Activated CD8-positive, alpha-beta memory T cell treated with anti-CD3 and anti-CD28 coated beads, Interleukin-2, amount 10 ng/mL, durations not matched to agents 7 days and 5 days (primary cell): ENCODE data around the gene DDX47. TPM values are rescaled to one million over a fixed set of nuclear protein-coding genes. Genes with fewer than 3 reads are reported as not detected.
"Not testable (repeated sequence)": the region's sequence is repeated elsewhere in the genome, so short reads cannot be mapped to it uniquely, and the experiment has no call there.

Experiments used
- ATAC-seq: fragments of 150-1000 bp; cut with Tn5 transposase; one replicate; pipeline ENCODE4 v1.10.0; 2021; ENCODE audit warnings: moderate library complexity
- CTCF ChIA-PET: fragments of 350-600 bp; sonication (Branson Sonifier 250); formaldehyde crosslinking; loops from one replicate; lab custom pipeline; 2021; ENCODE audit warnings: antibody characterized with exemption; lab: Charles Lee
- DNase-seq: peaks from one replicate; pipeline ENCODE4 v3.0.0-alpha.2; 2020
- H3K27ac Mint-ChIP-seq: one replicate; pipeline ENCODE4 v1.8.0; 2021; ENCODE audit warnings: mild to moderate bottlenecking, mixed read lengths
- H3K27me3 Mint-ChIP-seq: one replicate; pipeline ENCODE4 v1.8.0; 2021; ENCODE audit warnings: mixed read lengths
- H3K36me3 Mint-ChIP-seq: one replicate; pipeline ENCODE4 v1.8.0; 2021; ENCODE audit warnings: mild to moderate bottlenecking, mixed read lengths
- H3K4me1 Mint-ChIP-seq: one replicate; pipeline ENCODE4 v1.8.0; 2021; ENCODE audit warnings: mixed read lengths
- H3K4me3 Mint-ChIP-seq: one replicate; pipeline ENCODE4 v1.8.0; 2021; ENCODE audit warnings: mild to moderate bottlenecking, moderate library complexity, mixed read lengths
- H3K9me3 Mint-ChIP-seq: one replicate; pipeline ENCODE4 v1.8.0; 2022; ENCODE audit warnings: low read depth, mixed read lengths
- total RNA-seq, 2 experiments: library from RNA; stranded (reverse); gene quantifications; one replicate each; pipeline ENCODE4 v1.2.3, GENCODE V29; 2021

DDX47 gene
- total RNA-seq, 2 experiments from 2014 or later, result 56.0 to 68.0 TPM

DNA sequence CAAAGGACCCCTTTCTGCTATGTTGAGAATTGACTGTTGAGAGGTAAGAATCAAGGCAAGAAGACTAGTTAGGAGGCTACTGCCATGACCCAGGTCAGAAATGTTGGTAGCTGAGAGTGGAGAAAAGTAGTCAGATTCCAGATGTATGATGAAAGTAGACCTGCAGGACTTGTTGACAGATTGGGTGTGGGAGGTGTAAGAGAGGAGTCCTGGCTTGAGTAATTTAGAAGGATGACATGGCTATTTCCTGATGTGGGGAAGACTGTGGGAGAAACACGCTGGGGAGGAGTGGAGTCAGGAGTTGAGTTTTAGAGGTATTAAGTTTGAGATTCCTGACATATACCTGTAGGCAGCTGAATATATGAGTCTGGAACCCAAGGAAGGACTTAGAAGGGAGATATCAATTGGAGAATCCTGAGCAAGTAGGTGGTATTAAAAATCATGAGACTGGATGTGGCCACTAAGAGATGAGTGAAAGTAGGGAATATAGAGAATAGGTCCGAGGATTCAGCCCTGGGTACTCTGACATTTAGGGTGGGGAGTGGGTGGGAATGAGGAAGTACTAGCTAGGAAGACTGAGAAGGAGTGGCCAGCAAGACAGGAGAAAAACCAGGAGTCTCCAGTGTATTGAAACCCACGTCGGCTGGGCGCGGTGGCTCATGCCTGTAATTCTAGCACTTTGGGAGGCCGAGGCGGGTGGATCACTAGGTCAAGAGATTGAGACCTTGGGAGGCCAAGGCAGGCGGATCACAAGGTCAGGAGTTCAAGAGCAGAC lies 12.6 kb upstream of the DDX47 start:
- Mint-ChIP-seq H3K9me3 (no peaks in the 10 kb centered on the region), H3K4me3 (no peak overlapping the region), H3K27ac (no peak overlapping the region), H3K27me3 (no peaks in the 10 kb centered on the region), H3K36me3 (no peaks in the 10 kb centered on the region), H3K4me1 (peaks cover 35% of the 10 kb centered on the region)
- ATAC-seq, result no peak
- CTCF ChIA-PET, result interaction anchor here (5.4 kb wide), 1 partner anchor 13 kb away, joined by 34 read pairs; no protein-coding TSS in a partner anchor
- no peak for DNase-seq

DNA sequence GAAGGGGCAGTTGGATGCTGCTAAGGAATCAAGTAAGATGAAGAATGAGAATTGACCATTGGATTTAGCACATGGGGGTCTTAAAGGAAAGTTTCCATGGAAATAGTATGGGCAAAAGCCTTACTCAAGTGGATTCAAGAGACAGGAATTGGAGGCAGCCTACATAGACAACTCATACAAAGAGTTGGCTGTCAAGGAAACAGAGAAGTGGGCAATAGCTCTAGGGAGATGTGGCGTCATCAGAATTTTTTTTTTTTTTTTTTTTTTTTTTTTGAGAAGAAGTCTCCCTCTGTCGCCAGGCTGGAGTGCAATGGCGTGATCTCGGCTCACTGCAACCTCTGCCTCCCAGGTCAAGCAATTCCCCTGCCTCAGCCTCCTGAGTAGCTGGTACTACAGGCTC lies 11.5 kb upstream of the DDX47 start:
- DNase-seq, H3K9me3 Mint-ChIP-seq, H3K36me3 Mint-ChIP-seq, H3K27me3 Mint-ChIP-seq, H3K4me3 Mint-ChIP-seq, ATAC-seq: not testable (repeated sequence)
- Mint-ChIP-seq H3K27ac (peak overlapping the region; percentile 27), H3K4me1 (peaks cover 41% of the 10 kb centered on the region)
- CTCF ChIA-PET, result interaction anchor here (5.4 kb wide), 1 partner anchor 14 kb away, joined by 34 read pairs; no protein-coding TSS in a partner anchor

DNA sequence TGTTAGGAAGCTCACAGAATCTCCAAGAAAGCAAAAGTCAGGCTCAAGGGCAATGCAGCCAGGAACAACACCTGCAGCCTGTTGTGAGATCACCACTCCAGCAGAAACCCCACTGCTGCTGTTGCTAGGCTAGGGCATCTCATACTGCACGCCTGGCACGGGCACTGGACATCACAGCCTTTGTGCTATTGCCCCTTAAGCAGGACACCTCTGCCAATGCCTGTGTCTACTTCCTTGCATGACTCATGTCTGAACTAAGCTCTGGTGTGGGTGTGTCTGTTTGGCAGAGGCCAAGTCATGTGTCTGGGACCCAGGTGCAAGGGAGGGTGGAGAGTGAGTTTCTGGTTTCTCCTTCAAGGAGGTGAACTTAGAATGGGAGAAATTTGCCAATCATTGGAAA lies 10.0 kb upstream of the DDX47 start:
- DNase-seq (peak; percentile 81), ATAC-seq (peak; percentile 87)
- Mint-ChIP-seq H3K36me3 (no peaks in the 10 kb centered on the region), H3K4me3 (peak overlapping the region; percentile 2), H3K27me3 (no peaks in the 10 kb centered on the region), H3K9me3 (no peaks in the 10 kb centered on the region), H3K4me1 (peaks cover 50% of the 10 kb centered on the region), H3K27ac (peak overlapping the region; percentile 74)
- CTCF ChIA-PET, result interaction anchor here (0.8 to 3.0 kb wide), 7 partner anchors 10 to 183 kb away, joined by 3 to 29 read pairs (median 4); partner anchors contain the start of gene DDX47

DNA sequence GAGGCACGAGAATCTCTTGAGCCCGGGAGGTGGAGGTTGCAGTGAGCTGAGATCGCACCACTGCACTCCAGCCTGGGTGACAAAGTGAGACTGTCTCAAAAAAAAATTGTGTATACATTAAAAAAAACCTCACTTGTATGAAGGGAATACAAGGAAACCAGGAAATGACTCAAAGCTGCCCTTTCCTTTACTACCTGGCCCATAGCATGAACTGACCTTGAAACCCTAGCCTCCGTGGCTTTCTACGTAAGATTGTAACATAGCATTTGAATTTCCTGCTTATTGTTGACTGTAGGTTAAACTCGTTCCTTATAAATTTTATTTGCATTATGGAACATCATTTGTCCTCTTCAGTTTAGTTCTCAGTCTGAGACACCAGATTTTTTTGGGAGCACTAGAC lies 9.1 kb upstream of the DDX47 start:
- Mint-ChIP-seq H3K27ac (peak overlapping the region; percentile 35), H3K27me3 (no peaks in the 10 kb centered on the region), H3K36me3 (no peaks in the 10 kb centered on the region), H3K4me3 (no peak overlapping the region), H3K9me3 (no peaks in the 10 kb centered on the region), H3K4me1 (peaks cover 58% of the 10 kb centered on the region)
- ATAC-seq, result no peak
- no peak for DNase-seq
- CTCF ChIA-PET, result interaction anchor here (0.8 to 3.0 kb wide), 4 partner anchors 9 to 182 kb away, joined by 3 to 29 read pairs (median 13); partner anchors contain the start of gene DDX47

DNA sequence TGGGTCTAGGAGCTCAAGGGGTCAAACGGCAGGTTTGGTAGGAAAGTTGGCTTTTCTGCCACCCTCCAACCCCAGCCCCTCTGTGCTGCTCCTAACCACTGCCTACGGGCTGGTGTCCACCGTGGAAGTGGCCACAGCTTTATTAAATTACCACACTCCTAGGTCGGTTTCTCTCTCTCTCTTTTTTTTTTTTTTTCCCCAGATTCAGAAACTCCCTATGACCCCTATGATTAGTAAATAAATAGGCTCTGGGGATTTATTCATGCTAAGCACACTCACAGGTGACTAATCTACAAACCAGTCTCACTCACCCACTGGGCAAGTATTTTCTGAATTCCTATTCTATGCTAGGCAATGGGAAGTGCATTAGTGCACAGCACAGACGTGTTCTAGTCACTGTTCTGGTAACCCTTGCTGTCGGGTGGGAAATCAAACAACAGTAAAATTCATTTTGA lies 8.7 kb upstream of the DDX47 start:
- DNase-seq (no peak), ATAC-seq (no peak)
- CTCF ChIA-PET, result interaction anchor here (1.7 to 3.0 kb wide), 4 partner anchors 9 to 16 kb away, joined by 4 to 29 read pairs (median 19); partner anchors contain the start of gene DDX47
- Mint-ChIP-seq H3K4me3 (no peak overlapping the region), H3K27ac (no peak overlapping the region), H3K36me3 (no peaks in the 10 kb centered on the region), H3K27me3 (no peaks in the 10 kb centered on the region), H3K4me1 (peaks cover 62% of the 10 kb centered on the region), H3K9me3 (no peaks in the 10 kb centered on the region)

DNA sequence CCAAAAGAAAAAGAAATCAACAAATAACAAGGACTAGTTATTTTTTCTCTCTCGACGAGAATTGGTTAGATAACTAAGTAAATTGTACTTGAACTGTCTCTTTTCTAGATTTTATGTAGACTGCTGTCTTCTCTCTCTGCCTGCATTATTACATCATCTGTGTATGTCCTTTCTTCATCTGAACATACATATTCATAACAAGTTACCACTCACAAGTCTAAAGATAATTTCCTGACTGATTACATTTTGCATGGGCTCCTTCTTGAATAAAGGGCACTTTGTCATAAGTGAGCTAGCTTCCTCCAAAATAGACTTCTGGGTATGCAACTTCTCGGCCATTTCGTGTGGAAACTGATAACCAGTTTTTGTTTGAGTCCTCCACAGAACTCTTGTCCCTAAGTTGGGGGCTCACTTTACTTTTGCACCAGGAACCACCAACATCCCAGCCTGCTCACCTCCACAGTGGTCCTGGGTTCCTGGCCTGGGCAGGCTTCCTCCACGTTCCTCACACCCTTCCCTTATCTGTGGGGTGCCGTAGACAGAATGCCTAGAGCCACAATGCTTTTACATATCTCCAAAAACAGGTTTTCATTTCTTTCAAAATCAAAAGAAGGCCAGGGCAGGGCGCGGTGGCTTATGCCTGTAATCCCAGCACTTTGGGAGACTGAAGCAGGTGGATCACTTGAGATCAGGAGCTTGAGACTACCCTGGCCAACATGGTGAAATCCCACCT lies 6.2 kb upstream of the DDX47 start:
- Mint-ChIP-seq H3K4me1 (peaks cover 74% of the 10 kb centered on the region), H3K9me3 (no peaks in the 10 kb centered on the region), H3K27ac (peak overlapping the region; percentile 94), H3K27me3 (no peaks in the 10 kb centered on the region), H3K36me3 (no peaks in the 10 kb centered on the region), H3K4me3 (no peak overlapping the region)
- no peak for ATAC-seq
- CTCF ChIA-PET, result interaction anchor here (1.4 to 1.5 kb wide), 2 partner anchors 13 to 18 kb away, joined by 4 to 5 read pairs; no protein-coding TSS in a partner anchor
- no peak for DNase-seq

DNA sequence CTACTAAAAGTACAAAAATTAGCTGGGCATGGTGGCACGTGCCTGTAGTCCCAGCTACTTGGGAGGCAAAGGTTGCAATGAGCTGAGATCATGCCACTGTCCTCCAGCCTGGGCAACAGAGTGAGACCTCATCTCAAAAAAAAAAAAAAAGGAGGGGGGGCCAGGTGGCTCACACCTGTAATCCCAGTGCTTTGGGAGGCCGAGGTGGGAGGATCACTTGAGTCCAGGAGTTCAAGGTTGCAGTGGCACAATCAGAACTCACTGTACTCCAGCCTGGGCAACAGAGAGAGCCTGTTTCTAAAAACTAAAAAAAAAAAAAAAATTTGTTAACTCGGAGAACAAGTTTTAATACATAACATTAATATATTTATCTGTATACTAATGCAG lies 5.6 kb upstream of the DDX47 start:
- not testable (repeated sequence) for H3K36me3 Mint-ChIP-seq, H3K9me3 Mint-ChIP-seq, ATAC-seq, DNase-seq, H3K4me3 Mint-ChIP-seq, H3K27me3 Mint-ChIP-seq
- H3K4me1 Mint-ChIP-seq, result peaks cover 75% of the 10 kb centered on the region
- H3K27ac Mint-ChIP-seq, result peak overlapping the region; percentile 94
- CTCF ChIA-PET, result interaction anchor here (1.4 to 1.5 kb wide), 2 partner anchors 14 to 19 kb away, joined by 4 to 5 read pairs; no protein-coding TSS in a partner anchor

DNA sequence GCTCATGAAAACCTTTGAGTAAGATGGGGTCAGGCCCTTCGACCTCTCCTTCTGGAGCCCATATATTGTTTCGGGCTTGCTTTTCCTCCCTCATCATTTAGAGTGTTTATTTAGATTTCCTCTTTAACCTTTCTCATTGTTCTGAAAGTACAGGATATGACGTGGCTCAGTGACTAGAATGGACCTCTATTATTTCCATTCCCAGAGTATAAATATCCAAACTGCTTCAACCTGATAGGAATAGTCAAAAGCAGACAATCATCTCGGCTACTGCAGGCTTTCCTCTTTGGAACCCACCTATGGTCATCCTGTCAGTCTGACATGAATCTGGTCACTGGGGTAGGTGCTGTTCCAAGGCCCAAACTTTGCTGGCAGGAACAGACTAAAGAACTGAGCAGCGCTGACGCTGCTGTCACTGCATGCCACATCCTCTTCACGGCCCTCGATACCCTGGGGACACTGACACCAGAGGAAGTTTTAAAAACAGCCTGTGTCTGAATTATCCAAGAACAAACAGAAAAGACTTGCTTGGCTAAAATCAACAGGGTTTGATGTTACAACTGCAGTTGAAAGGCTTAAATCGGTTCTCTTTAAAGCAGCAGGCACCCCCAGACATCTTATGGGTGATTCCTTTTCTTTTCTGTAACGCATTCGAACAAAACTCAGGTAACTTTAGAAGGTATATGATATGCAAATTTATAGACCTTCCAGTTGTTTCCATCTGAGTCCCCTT lies 5.0 kb upstream of the DDX47 start:
- peaks cover 76% of the 10 kb centered on the region for H3K4me1 Mint-ChIP-seq
- ATAC-seq, result peak; percentile 81
- H3K27ac Mint-ChIP-seq, result peak overlapping the region; percentile 94
- CTCF ChIA-PET, result interaction anchor here (1.0 to 1.5 kb wide), 3 partner anchors 10 to 21 kb away, joined by 3 to 5 read pairs (median 4); no protein-coding TSS in a partner anchor
- DNase-seq, result peak; percentile 84
- H3K4me3 Mint-ChIP-seq, result peak overlapping the region; percentile 46
- no peaks in the 10 kb centered on the region for H3K9me3 Mint-ChIP-seq
- no peaks in the 10 kb centered on the region for H3K27me3 Mint-ChIP-seq
- H3K36me3 Mint-ChIP-seq, result peaks cover under 1% of the 10 kb centered on the region

DNA sequence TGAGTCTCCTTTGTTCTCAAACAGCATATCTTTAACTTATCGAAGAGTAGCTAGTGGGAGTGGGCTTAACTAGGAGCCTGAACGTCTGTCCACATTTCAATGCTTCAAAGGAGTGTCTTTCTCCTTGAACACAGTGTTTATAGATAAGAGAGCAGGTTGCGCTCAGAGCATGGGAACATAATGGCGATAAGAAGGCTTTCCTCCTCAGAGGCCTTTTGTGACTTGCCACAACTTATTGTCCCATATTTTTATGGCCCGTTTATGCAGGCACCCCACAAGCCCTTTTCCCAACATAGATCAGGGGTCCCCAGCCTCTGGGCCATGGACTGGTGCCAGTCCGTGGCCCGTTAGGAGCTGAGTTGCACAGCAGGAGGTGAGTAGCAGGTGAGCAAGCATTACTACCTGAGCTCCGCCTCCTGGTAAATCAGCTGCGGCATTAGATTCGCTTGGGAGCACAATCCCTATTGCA lies 2.6 kb upstream of the DDX47 start:
- ATAC-seq, result no peak

DNA sequence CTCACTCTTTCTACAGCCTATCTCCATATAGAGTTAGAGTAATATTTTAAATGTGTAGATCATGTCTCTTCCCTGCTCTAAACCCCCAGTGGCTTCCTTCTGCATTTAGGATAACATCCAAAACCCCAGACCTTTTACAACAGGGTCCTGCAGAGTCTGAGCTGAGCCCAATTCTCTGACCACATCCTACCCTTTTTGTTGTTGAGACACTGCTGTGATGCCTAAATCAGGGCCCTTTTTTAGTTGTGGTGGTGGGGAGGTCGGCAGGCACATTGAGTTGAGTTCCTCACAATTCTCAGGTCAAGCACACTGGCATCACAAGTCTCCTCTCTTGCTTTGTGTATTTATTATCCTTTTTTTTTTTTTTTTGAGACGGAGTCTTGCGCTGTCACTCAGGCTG lies 1.8 kb upstream of the DDX47 start:
- Mint-ChIP-seq H3K27me3 (no peaks in the 10 kb centered on the region), H3K4me1 (peaks cover 85% of the 10 kb centered on the region), H3K9me3 (no peaks in the 10 kb centered on the region), H3K27ac (peak overlapping the region; percentile 54), H3K36me3 (peaks cover 20% of the 10 kb centered on the region), H3K4me3 (no peak overlapping the region)
- ATAC-seq (no peak), DNase-seq (no peak)
- CTCF ChIA-PET, result interaction anchor here (0.7 to 4.9 kb wide), 2 partner anchors 19 to 23 kb away, joined by 3 to 55 read pairs; no protein-coding TSS in a partner anchor

More for the DNA sequence above, 2.6 kb upstream of the DDX47 start:
- Mint-ChIP-seq H3K27me3 (no peaks in the 10 kb centered on the region), H3K4me1 (peaks cover 81% of the 10 kb centered on the region), H3K27ac (no peak overlapping the region), H3K4me3 (no peak overlapping the region), H3K36me3 (peaks cover 14% of the 10 kb centered on the region), H3K9me3 (no peaks in the 10 kb centered on the region)
- no peak for DNase-seq
- CTCF ChIA-PET, result interaction anchor here (0.6 to 4.9 kb wide), 3 partner anchors 18 to 41 kb away, joined by 3 to 55 read pairs (median 3); no protein-coding TSS in a partner anchor

DNA sequence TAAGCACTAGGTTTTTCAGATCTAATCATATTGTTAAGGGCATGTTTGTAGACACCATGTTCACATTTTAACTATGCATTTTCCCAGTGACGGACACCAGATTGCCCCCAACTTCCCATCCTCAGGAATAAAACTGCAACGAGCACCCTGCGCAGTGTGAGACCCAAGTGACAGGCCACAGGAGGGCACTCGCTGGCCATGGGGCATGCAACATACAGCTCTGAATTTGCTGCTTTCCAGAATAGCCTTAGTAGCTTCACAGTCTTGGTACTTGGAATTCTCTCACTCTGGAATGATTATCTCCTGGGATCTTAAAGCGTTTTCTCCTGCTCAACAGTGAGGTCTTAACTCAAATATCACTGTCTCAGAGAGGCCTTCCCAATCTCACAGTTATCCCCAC lies 972 bp upstream of the DDX47 start:
- Mint-ChIP-seq H3K4me3 (no peak overlapping the region), H3K9me3 (no peaks in the 10 kb centered on the region)
- no peak for ATAC-seq

DNA sequence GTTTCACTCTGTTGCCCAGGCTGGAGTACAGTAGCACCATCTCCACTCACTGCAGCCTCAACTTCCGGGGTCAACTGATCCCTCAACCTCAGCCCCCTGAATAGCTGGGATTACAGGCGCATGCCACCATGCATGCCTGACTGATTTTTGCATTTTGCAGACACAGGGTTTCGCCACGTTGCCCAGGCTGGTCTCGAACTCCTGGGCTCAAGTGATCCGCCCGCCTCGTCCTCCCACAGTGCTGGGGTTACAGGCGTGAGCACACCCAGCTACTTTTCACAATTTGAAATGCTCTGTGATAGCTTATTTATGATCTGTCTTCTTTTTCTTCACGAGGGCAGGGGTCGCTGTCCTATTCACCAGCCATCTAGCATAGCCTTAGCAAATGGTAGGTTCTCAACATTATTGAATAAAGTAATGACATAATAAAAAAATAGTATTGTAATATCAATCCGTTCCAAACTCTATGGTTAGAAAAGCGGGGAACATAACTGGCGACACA lies 477 bp upstream of the DDX47 start:
- H3K4me1 Mint-ChIP-seq, result peaks cover 84% of the 10 kb centered on the region
- H3K4me3 Mint-ChIP-seq, result peak overlapping the region; percentile 91
- H3K27me3 Mint-ChIP-seq, result no peaks in the 10 kb centered on the region
- H3K27ac Mint-ChIP-seq, result peak overlapping the region; percentile 86
- DNase-seq (no peak), ATAC-seq (no peak)
- H3K36me3 Mint-ChIP-seq, result peaks cover 26% of the 10 kb centered on the region
- CTCF ChIA-PET, result interaction anchor here (1.0 to 4.9 kb wide), 6 partner anchors 9 to 455 kb away, joined by 3 to 55 read pairs (median 10); partner anchors contain the start of gene BORCS5
- H3K9me3 Mint-ChIP-seq, result no peaks in the 10 kb centered on the region

More for the DNA sequence above, 972 bp upstream of the DDX47 start:
- H3K27me3 Mint-ChIP-seq, result no peaks in the 10 kb centered on the region
- CTCF ChIA-PET, result interaction anchor here (1.0 to 4.9 kb wide), 5 partner anchors 8 to 455 kb away, joined by 3 to 55 read pairs (median 16); partner anchors contain the start of gene BORCS5
- peaks cover 86% of the 10 kb centered on the region for H3K4me1 Mint-ChIP-seq
- no peak for DNase-seq
- H3K36me3 Mint-ChIP-seq, result peaks cover 23% of the 10 kb centered on the region
- no peak overlapping the region for H3K27ac Mint-ChIP-seq
